Measurements from ENCODE around the gene RAD51.

RAD51 gene

DNA sequence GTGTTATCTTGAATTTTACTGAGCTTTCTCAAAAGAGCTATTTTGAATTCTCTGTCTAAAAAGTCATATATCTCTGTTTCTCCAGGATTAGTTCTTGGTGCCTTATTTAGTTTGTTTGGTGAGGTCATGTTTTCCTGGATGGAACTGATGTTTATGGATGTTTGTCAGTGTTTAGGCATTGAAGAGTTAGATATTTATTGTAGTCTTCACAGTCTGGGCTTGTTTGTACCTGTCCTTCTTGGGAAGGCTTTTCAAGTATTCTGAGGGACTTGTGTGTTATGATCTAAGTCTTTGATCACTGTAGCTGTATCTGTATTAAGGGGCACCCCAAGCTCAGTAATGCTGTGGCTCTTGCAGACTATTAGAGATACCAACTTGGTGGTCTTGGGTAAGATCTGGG is 10.6 kb upstream of the RAD51 start:
- TF ChIP-seq, protein P1, sequence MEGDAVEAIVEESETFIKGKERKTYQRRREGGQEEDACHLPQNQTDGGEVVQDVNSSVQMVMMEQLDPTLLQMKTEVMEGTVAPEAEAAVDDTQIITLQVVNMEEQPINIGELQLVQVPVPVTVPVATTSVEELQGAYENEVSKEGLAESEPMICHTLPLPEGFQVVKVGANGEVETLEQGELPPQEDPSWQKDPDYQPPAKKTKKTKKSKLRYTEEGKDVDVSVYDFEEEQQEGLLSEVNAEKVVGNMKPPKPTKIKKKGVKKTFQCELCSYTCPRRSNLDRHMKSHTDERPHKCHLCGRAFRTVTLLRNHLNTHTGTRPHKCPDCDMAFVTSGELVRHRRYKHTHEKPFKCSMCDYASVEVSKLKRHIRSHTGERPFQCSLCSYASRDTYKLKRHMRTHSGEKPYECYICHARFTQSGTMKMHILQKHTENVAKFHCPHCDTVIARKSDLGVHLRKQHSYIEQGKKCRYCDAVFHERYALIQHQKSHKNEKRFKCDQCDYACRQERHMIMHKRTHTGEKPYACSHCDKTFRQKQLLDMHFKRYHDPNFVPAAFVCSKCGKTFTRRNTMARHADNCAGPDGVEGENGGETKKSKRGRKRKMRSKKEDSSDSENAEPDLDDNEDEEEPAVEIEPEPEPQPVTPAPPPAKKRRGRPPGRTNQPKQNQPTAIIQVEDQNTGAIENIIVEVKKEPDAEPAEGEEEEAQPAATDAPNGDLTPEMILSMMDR (IDR thresholded peaks at IDR 0.05; ENCODE audit: low read depth, low read length, missing control alignments), result no peak
- H3K4me3 ChIP-seq (replicated peaks; ENCODE audit: low read depth, low read length), result no peak overlapping the region
- no peak for DNase-seq (ENCODE audit: extremely low read depth, low read depth)

DNA sequence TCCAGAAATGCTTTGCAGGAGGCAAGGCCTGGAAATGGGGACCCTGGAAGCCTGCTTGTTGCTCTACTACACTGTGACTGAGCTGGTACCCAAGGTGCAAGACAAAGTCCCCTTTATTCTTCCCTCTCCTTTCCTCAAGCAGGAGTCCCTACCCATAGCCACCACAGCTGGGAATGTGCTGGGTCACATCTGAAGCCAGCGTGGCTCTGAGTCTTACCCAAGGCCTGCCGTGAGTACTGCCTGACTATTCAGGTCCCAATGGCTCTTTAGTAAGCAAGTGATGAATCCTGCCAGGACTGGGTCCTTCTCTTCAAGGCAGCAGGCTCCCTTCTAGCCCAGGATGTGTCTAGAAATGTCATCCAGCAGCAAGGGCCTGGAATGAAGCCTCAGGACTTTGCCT is 9.6 kb upstream of the RAD51 start:
- H3K4me3 ChIP-seq (replicated peaks; ENCODE audit: low read depth, low read length), result no peak overlapping the region
- TF ChIP-seq, protein P1 (IDR thresholded peaks at IDR 0.05; ENCODE audit: low read depth, low read length, missing control alignments), result no peak
- no peak for DNase-seq (ENCODE audit: extremely low read depth, low read depth)

DNA sequence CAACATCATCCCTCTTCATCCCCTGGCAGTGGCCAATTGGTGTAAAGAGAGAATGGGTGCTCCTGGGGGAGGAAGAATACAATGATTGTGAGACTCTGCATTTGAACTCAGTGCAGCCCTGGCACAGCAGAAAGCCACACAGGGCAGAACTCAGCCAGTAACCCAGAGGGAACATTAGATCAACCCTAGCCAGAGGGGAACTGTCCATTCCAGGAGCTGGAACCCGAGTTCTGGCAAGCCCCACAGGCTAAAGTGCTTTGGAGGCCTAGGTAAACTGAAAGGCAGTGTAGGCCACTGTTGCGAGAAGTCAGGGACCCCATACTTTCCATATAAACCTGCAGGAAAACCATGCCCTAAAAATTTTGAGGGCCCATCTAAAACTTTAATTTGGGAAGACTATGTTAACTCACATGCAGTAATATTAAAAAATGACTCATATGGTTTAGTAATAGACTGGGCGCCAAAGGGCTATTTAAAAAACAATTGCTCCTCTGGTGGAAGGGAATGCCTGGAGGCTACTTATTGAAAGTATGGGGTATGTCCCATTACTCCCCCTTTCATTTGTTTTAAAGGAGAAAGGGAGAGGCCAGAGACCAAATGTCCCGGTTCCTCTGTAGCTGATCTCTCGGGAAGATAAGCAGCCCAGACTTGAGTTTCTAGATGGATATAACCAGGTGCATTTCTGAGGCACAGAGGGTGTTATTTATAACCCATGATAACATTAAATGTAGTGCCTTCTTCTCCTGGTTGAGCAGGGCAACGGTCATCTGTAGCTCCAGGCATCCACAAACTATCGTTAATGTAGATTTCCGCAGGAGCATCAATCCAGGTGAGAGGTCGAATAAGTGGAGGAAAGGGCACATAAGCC is 5.8 kb upstream of the RAD51 start:
- TF ChIP-seq, protein P1 (IDR thresholded peaks at IDR 0.05; ENCODE audit: low read depth, low read length, missing control alignments), result no peak
- no peak for DNase-seq (ENCODE audit: extremely low read depth, low read depth)
- no peak overlapping the region for H3K4me3 ChIP-seq (replicated peaks; ENCODE audit: low read depth, low read length)

DNA sequence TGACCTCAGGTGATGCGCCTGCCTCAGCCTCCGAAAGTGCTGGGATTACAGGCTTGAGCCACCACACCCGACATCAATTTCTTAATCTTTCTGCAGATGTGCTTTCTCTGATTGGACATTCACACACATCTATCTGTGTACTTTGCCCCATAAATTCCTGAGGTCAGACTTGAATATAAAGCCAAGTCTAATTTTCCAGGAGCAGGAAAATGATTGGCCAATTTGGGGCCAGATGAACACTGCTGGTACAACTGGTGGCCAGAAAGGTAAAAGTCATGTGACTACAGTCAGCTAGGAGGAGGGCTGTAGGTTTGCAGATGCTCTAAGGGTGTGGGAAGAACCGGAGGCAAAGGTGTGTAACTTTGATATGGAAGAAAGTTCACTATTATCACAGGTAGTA is 3.2 kb upstream of the RAD51 start:
- H3K4me3 ChIP-seq (replicated peaks; ENCODE audit: low read depth, low read length), result no peak overlapping the region
- TF ChIP-seq, protein P1 (IDR thresholded peaks at IDR 0.05; ENCODE audit: low read depth, low read length, missing control alignments), result no peak
- no peak for DNase-seq (ENCODE audit: extremely low read depth, low read depth)

DNA sequence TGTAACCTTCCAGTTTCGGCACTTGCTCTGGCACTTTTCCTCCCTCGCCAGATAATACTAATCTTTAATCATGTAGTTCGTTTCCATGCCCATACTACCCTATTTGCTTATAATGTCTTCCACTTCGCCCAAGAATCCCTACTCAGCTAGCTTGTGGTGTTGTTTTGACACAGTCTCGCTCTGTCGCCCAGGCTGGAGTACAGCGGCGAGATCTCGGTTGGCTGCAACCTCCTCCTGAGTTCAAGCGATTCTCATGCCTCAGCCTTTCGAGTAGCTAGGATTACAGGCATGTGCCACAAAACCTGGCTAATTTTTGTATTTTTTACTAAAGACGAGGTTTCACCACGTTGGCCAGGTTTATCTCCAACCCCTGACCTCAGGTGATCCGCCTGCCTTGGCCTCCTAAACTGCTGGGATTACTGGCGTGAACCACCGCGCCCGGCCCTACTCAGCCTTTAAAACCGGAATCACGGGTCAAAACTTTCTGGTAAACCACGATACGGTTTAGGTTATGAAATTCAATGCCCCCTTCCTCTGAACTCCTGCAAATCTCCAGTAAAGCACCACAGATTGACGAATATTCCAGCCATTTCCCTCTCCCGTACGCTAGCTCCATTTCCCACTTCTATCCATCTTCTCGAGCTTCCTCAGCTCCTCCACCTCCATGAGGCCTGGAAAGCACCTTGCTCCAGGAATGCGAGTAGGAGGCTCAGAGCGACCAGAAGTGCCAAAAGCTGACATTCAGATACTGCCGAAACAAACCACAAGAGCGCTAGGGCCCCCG is 878 bp upstream of the RAD51 start:
- peak overlapping the region; percentile 62 for H3K4me3 ChIP-seq (replicated peaks; ENCODE audit: low read depth, low read length)
- DNase-seq (ENCODE audit: extremely low read depth, low read depth), result no peak
- TF ChIP-seq, protein P1 (IDR thresholded peaks at IDR 0.05; ENCODE audit: low read depth, low read length, missing control alignments), result no peak

- TF ChIP-seq, protein P1 (IDR thresholded peaks at IDR 0.05; ENCODE audit: low read depth, low read length, missing control alignments), result no peak
- H3K4me3 ChIP-seq (replicated peaks; ENCODE audit: low read depth, low read length), result peak overlapping the region; percentile 62
- no peak for DNase-seq (ENCODE audit: extremely low read depth, low read depth)
Measured at GRCh38 chr15:40695469-40695890, 506 bp downstream of the RAD51 start.
